GM18519 (cell line): ENCODE measurements around the gene RECK.
"Not testable (repeated sequence)": the region's sequence is repeated elsewhere in the genome, so short reads cannot be mapped to it uniquely, and the experiment has no call there.

Experiments used
- ATAC-seq: cut with Tn5 transposase; IDR thresholded peaks from one replicate; pipeline ENCODE4 v1.9.1; 2021; ENCODE audit warnings: mild to moderate bottlenecking, moderate library complexity; ENCODE audit not compliant: unreplicated experiment, low FRiP score

RECK gene

GRCh38 chr9:36150574-36151315 is 114.0 kb downstream of the RECK start:
- no peak for ATAC-seq

DNA sequence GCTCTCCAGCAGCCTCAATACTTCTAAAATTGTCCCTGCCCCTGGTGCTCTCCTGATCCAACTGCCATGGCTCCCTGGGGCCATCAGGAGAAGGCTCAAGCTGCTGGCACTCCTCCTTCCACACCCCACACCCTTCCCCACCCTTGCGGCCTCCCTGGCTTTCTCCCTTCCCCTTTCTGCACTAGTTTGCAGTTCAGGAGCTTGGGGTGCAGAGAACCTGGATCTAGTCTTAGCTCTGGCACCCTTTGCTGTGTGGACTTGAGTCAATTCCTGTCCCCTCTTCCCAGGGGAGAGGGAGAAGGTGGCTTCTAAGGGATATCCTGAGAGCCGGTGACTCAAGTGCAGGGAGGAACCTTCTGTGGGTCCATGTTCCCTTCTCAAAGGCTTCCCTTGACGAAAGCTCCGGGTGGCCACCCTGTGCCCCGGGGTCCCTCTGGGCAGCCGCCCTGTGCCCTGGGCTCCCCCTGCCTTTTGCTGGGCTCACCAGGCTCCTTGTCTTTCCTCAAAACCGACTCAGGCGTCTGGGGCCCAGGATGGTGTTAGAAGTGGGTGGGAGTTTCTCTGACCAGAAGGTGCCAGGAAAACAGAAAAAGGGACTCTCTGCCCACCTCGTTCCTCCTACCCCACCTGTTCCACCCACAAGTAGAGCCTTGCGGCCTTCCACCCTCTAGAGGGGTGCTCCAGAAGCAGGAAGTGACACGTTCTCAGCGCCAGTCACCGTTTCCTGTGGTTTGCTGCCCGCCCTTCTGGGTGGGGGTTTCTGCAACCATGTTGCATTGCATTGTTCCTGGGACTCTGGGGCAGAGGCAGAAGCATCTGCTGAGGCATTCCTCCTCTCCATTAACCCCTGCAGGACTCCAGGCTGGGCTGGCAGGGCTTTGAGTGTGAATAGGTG is 114.8 kb downstream of the RECK start:
- ATAC-seq = peak; percentile 66

DNA sequence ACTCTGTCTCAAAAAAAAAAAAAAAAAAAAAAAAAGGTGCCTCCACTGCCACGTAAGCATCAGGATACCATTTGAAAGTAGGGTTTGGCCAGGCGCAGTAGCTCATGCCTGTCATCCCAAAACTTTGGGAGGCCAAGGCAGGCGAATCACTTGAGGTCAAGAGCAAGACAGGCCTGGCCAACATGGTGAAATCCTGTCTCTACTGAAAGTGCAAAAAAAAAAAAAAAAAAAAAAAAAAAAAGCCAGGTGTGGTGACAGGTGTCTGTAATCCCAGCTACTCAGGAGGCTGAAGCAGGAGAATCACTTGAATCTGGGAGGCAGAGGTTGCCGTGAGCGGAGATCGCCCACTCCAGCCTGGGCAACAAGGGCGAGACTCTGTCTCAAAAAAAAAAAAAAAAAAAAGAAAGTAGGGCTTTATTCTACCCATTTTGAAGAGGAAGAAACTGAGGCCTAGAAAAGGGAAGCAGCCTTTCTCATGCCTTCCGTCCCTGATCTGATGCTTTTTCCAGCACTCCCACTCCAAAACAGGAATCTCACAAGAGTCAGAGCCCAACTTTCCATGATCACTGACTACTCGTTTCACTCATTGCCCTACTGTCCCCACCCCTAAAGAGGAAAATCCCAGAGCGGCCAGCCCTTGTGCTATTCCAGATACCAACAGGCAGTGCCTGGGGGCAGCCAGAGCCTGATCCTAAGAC is 116.2 kb downstream of the RECK start:
- ATAC-seq = no peak

GRCh38 chr9:36153746-36154145 is 117.0 kb downstream of the RECK start:
- ATAC-seq = no peak

GRCh38 chr9:36154331-36154952 is 117.7 kb downstream of the RECK start:
- no peak for ATAC-seq

DNA sequence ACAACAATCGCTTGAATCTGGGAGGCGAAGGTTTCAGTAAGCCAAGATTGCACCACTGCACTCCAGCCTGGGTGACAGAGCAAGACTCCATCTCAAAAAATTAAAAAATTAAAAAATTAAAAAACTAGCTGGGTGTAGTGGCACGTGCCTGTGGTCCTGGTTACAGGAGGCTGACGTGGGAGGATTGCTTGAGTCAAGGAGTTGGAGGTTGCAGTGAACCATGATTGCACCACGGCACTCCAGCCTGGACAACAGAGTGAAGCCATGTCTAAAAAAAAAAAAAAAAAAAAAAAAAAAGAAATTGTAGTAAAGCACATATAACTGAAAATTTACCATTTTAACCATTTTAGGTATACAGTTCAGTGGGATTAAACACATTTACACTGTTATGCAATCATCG is 119.4 kb downstream of the RECK start:
- no peak for ATAC-seq

DNA sequence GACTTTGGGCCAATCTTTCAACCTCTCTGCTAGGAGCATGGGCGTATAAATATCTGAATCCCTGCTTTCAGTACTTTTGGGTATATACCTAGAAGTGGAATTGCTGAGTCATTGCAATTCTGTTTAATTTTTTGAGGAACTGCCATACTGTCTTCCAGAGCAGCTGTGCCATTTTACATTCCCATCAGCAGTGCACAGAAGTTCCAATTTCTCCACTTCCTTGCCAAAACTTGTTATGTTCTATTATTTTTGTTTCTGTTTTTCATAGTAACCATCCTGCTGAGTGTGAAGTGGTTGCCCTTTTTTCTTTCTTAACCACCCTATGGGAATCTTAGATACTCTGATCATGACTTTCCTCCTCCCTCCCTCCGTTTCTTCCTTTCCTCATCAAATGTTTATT is 121.4 kb downstream of the RECK start:
- no peak for ATAC-seq

GRCh38 chr9:36158917-36159316 is 122.2 kb downstream of the RECK start:
- ATAC-seq = no peak

DNA sequence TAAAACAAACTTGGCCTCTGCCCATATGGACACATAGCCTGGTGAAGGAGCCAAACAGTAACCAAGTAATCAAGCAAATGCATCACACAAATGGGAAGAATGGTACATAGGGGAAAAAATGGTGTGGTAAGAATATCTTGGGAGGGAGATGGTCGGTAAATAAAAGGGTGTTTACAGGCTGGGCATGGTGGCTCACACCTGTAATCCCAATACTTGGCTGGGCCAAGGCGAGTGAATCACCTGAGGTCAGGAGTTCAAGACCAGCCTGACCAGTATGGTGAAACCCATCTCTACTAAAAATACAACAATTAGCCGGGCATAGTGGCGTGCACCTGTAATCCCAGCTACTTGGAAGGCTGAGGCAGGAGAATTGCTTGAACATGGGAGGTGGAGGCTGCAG is 122.8 kb downstream of the RECK start:
- ATAC-seq = not testable (repeated sequence)

GRCh38 chr9:36160126-36160525 is 123.4 kb downstream of the RECK start:
- not testable (repeated sequence) for ATAC-seq

GRCh38 chr9:36161187-36161586 is 124.5 kb downstream of the RECK start:
- ATAC-seq = no peak

- no peak for ATAC-seq
Measured at GRCh38 chr9:36162211-36162738, 125.6 kb downstream of the RECK start.

- no peak for ATAC-seq
Measured at GRCh38 chr9:36163049-36163785, 126.5 kb downstream of the RECK start.

- ATAC-seq = no peak
Measured at GRCh38 chr9:36163786-36164170, 127.1 kb downstream of the RECK start.

DNA sequence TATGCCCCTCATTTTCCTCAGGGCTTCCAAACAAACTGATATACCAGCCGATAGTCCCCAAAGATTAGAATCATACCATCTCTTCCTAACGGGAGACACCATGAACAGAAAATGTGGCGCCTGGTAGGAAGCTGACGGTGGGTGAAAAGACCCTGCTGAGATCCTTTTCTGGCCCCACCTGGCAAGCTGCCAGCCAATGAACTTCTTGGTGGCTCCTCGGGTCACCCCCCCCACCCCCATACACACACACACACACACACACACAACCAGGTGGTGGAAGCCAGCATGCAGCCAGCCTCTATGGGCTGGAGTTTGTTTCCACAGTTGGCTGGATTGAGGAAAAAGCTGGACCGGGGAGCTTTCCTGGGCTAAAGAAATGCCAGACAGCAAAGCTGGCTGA is 127.7 kb downstream of the RECK start:
- ATAC-seq = no peak

- no peak for ATAC-seq
Measured at GRCh38 chr9:36164989-36165388, 128.3 kb downstream of the RECK start.

GRCh38 chr9:36165826-36166167 is 129.1 kb downstream of the RECK start:
- no peak for ATAC-seq

DNA sequence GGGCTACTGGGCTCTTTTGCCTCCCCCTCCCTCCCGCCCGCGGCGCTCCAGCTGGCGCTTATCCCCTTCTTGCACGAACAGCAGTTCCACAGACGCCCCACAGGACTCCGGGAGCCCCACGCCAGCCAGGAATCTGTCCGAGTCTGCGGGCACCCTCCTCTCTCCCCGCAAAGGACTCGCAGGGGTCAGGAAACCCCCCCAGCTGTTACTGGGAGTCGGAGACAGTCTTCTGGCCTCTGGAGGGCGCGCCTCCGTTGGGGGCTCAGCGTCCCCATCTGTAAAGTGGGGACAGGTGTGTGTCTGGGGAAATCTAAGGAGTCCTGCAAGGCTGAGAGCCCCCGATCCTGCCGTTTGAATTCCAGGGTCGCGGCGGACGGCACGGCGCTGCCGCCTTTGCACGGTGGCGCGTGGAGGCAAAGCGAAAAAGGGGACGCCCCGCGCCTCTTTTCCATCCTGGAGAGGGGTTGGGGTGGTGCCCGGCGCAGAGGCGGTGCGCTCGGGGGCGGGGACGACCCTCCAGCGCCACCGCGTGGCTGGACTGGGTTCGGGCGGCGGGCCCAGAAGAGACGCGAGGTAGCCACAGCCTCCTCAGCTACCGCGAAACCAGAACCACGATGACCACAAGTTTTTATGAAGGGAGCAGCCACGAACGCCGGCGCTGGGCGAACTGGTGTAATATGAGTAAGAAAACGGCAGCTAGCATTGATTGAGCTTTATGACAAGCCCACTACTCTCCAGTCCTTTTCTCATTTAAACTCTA is 129.6 kb downstream of the RECK start:
- no peak for ATAC-seq

- ATAC-seq = no peak
Measured at GRCh38 chr9:36169166-36169565, 132.5 kb downstream of the RECK start, which contains the start of gene CCIN. Gene CCIN, plus strand, starts transcription at chr9:36169388. Its CDS starts 115 bp downstream, at chr9:36169503.
